Measurements from ENCODE around the gene ANKRD36C. TPM values are rescaled to one million over a fixed set of nuclear protein-coding genes. Genes with fewer than 3 reads are reported as not detected.
"Not testable (repeated sequence)": the region's sequence is repeated elsewhere in the genome, so short reads cannot be mapped to it uniquely, and the experiment has no call there.

ANKRD36C gene
- total and polyA plus RNA-seq, 3 experiments from 2014 or later, result 22.7 to 29.8 (median 26.6) TPM

GRCh38 chr2:96023701-96024100 lies 32.1 kb upstream of the ANKRD36C start:
- H3K27me3 Mint-ChIP-seq; H3K9me3 ChIP-seq (ENCODE audit: low read length); H3K27me3 ChIP-seq (ENCODE audit: insufficient read depth, low read length, poor library complexity, severe bottlenecking); H3K4me3 ChIP-seq (ENCODE audit: low read length); H3K36me3 ChIP-seq (ENCODE audit: insufficient read depth, low read length); H3K9me3 Mint-ChIP-seq; POLR2A ChIA-PET; H3K27ac Mint-ChIP-seq; H3K27ac ChIP-seq (ENCODE audit: low read depth, low read length); DNase-seq; H3K4me3 Mint-ChIP-seq; H3K36me3 Mint-ChIP-seq; H3K4me1 Mint-ChIP-seq; H3K4me1 ChIP-seq (ENCODE audit: insufficient read depth, low read length): not testable (repeated sequence)
- CTCF ChIA-PET, result interaction anchor here (4.7 kb wide), 1 partner anchor 151 kb away, joined by 19 read pairs; no protein-coding TSS in a partner anchor

GRCh38 chr2:96022701-96023447 lies 31.2 kb upstream of the ANKRD36C start:
- H3K27me3 ChIP-seq (ENCODE audit: insufficient read depth, low read length, poor library complexity, severe bottlenecking); H3K4me1 Mint-ChIP-seq; H3K9me3 ChIP-seq (ENCODE audit: low read length); POLR2A ChIA-PET; H3K4me1 ChIP-seq (ENCODE audit: insufficient read depth, low read length); H3K4me3 ChIP-seq (ENCODE audit: low read length); H3K36me3 ChIP-seq (ENCODE audit: insufficient read depth, low read length); H3K9me3 Mint-ChIP-seq; H3K27ac ChIP-seq (ENCODE audit: low read depth, low read length); H3K36me3 Mint-ChIP-seq; H3K4me3 Mint-ChIP-seq; H3K27me3 Mint-ChIP-seq: not testable (repeated sequence)
- CTCF ChIA-PET, result interaction anchor here (0.7 to 4.7 kb wide), 12 partner anchors 13 to 342 kb away, joined by 3 to 19 read pairs (median 4); partner anchors contain the start of genes ADRA2B and ASTL
- peak overlapping the region in 1 of 8 donors; percentile 38 for H3K27ac Mint-ChIP-seq
- peak; percentile 61 to 80 (median 64) for DNase-seq

DNA sequence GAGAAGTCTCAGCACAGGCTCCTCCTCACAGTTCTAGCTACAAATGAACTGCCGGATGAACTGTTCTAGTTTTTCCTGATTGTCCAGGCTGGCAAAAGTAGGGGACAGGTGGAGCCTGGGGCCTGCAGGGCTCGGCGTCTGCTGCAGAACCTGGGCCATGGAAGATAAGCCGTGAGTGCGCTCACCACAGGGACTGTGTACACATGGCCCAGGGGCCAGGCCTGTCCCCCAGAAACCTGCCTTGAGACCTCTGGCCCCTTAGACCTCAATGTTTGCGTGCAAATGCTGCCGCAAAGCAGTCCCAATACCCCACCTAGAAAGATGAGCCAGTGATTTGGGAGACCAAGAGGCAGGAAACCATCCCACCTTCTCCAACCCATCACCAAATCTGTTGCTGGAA lies 30.5 kb upstream of the ANKRD36C start:
- H3K4me1 Mint-ChIP-seq; DNase-seq; H3K9me3 ChIP-seq (ENCODE audit: low read length); H3K27me3 ChIP-seq (ENCODE audit: insufficient read depth, low read length, poor library complexity, severe bottlenecking); H3K27me3 Mint-ChIP-seq; POLR2A ChIA-PET; H3K4me3 ChIP-seq (ENCODE audit: low read length); H3K4me3 Mint-ChIP-seq; H3K36me3 Mint-ChIP-seq; H3K27ac ChIP-seq (ENCODE audit: low read depth, low read length); H3K9me3 Mint-ChIP-seq; H3K36me3 ChIP-seq (ENCODE audit: insufficient read depth, low read length); H3K4me1 ChIP-seq (ENCODE audit: insufficient read depth, low read length): not testable (repeated sequence)
- CTCF ChIA-PET, result interaction anchor here (0.7 to 4.7 kb wide), 13 partner anchors 13 to 343 kb away, joined by 3 to 19 read pairs (median 4); partner anchors contain the start of genes ADRA2B and ASTL
- H3K27ac Mint-ChIP-seq, result peak overlapping the region in 1 of 8 donors; percentile 75

DNA sequence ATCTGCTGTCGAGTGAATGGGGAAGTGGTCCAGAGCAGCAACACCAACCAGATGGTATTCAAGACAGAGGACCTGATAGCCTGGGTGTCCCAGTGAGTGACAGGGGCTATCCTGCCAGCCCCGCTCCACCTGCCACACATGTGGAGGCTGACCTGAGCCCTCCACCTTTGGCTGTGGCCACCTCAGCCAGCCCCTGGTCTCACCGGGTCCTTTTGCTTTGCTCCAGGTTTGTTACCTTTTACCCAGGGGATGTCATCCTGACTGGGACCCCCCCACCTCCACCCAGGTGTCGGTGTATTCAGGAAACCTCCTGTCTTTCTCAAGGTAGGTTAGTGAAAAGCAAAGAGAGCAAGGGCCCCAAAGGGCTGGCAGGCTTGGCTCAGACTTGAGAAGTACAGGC lies 29.5 kb upstream of the ANKRD36C start:
- CTCF ChIA-PET, result interaction anchor here (0.9 to 4.7 kb wide), 3 partner anchors 96 to 244 kb away, joined by 3 to 19 read pairs (median 16); partner anchors contain the start of gene ADRA2B
- Mint-ChIP-seq H3K4me3 (peak overlapping the region in 1 of 7 donors; percentile 67), H3K27ac (peak overlapping the region in 1 of 8 donors; percentile 86)
- H3K36me3 ChIP-seq (ENCODE audit: insufficient read depth, low read length); H3K27ac ChIP-seq (ENCODE audit: low read depth, low read length); H3K4me3 ChIP-seq (ENCODE audit: low read length); H3K36me3 Mint-ChIP-seq; H3K27me3 ChIP-seq (ENCODE audit: insufficient read depth, low read length, poor library complexity, severe bottlenecking); H3K4me1 Mint-ChIP-seq; H3K9me3 Mint-ChIP-seq; H3K9me3 ChIP-seq (ENCODE audit: low read length); H3K4me1 ChIP-seq (ENCODE audit: insufficient read depth, low read length); POLR2A ChIA-PET; H3K27me3 Mint-ChIP-seq: not testable (repeated sequence)
- DNase-seq, result peak in 1 of 5 donors; percentile 17

DNA sequence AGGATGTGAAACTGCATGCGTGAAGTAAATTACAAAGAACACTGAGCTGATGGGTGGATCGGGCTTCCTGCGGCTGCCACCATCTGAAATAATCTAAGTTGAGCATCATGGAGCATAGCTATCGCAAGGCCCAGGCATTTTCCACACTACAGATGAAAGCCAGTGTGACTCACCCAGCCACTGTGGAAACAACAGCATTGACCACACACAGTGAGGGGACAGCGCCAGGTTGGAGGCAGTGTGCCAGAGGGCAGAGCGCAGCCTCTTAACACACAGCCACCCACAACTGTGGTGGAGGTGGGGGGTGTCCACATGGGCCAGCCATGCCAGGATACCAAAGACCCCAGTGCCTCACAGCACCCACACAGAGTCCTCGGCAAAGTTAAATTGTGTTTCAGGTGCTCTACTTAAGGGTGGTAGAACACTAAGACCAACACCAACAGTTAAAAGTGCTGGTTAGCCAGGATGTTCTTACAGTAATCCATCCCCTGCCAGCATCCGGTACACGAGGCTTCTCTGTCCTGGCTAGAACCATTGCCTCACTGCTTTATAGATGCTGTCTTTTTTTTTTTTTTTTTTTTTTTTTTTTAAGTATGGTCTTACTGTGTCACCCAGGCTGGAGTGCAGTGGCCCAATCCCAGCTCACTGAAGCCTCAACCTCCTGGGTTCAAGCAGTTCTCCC lies 28.4 kb upstream of the ANKRD36C start:
- CTCF ChIA-PET; H3K27me3 Mint-ChIP-seq; H3K36me3 Mint-ChIP-seq; H3K27ac ChIP-seq (ENCODE audit: low read depth, low read length); H3K4me3 Mint-ChIP-seq; POLR2A ChIA-PET; H3K4me3 ChIP-seq (ENCODE audit: low read length); H3K4me1 ChIP-seq (ENCODE audit: insufficient read depth, low read length); H3K36me3 ChIP-seq (ENCODE audit: insufficient read depth, low read length); H3K9me3 ChIP-seq (ENCODE audit: low read length); H3K9me3 Mint-ChIP-seq; H3K27me3 ChIP-seq (ENCODE audit: insufficient read depth, low read length, poor library complexity, severe bottlenecking); H3K4me1 Mint-ChIP-seq; DNase-seq: not testable (repeated sequence)
- H3K27ac Mint-ChIP-seq, result peak overlapping the region in 1 of 8 donors; percentile 43

- H3K4me3 ChIP-seq (ENCODE audit: low read length); H3K27ac ChIP-seq (ENCODE audit: low read depth, low read length); H3K27me3 ChIP-seq (ENCODE audit: insufficient read depth, low read length, poor library complexity, severe bottlenecking); H3K36me3 Mint-ChIP-seq; DNase-seq; H3K27me3 Mint-ChIP-seq; H3K4me3 Mint-ChIP-seq; H3K36me3 ChIP-seq (ENCODE audit: insufficient read depth, low read length); H3K9me3 ChIP-seq (ENCODE audit: low read length); H3K4me1 Mint-ChIP-seq; H3K9me3 Mint-ChIP-seq; H3K4me1 ChIP-seq (ENCODE audit: insufficient read depth, low read length); H3K27ac Mint-ChIP-seq; CTCF ChIA-PET; POLR2A ChIA-PET: not testable (repeated sequence)
Observed at GRCh38 chr2:96016321-96016720, 24.7 kb upstream of the ANKRD36C start.

DNA sequence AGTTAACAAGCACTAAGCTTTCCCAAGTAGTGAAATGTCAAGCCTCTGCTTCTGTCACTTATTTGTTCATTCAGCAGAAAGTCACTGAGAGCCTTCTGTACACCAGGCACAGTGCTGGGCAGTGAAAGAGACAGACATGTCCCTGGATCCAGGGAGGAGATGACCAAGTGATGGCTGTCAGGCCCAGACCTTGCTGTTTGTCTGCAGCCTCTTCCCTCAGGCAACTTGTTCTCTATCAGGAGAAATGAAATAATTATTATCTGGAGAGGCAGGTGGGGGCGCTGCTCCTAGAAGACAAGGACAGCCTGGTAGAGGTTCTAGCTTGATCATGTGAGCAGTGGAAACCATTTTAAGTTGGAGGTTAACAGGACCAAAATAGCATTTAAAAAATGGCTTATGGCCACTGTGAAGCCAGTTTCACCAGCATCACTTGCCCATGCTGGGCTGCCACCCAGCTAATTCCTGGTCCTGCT lies 21.2 kb upstream of the ANKRD36C start:
- DNase-seq; H3K4me3 ChIP-seq (ENCODE audit: low read length); H3K36me3 ChIP-seq (ENCODE audit: insufficient read depth, low read length); H3K9me3 ChIP-seq (ENCODE audit: low read length); H3K27ac ChIP-seq (ENCODE audit: low read depth, low read length); H3K9me3 Mint-ChIP-seq; H3K4me1 ChIP-seq (ENCODE audit: insufficient read depth, low read length); H3K4me3 Mint-ChIP-seq; H3K36me3 Mint-ChIP-seq; POLR2A ChIA-PET; H3K27me3 Mint-ChIP-seq; H3K27me3 ChIP-seq (ENCODE audit: insufficient read depth, low read length, poor library complexity, severe bottlenecking): not testable (repeated sequence)
- CTCF ChIA-PET, result interaction anchor here (1.3 kb wide), 1 partner anchor 20 kb away, joined by 3 read pairs; no protein-coding TSS in a partner anchor
- peaks cover 9 to 18% (median 12%) of the 10 kb centered on the region in 3 donors for H3K4me1 Mint-ChIP-seq
- peak overlapping the region in 2 of 8 donors; percentile 29 to 47 for H3K27ac Mint-ChIP-seq

- not testable (repeated sequence) for H3K4me3 ChIP-seq (ENCODE audit: low read length); H3K36me3 ChIP-seq (ENCODE audit: insufficient read depth, low read length); DNase-seq; H3K9me3 Mint-ChIP-seq; H3K27me3 ChIP-seq (ENCODE audit: insufficient read depth, low read length, poor library complexity, severe bottlenecking); H3K36me3 Mint-ChIP-seq; H3K9me3 ChIP-seq (ENCODE audit: low read length); H3K27ac ChIP-seq (ENCODE audit: low read depth, low read length); H3K27me3 Mint-ChIP-seq; H3K4me1 ChIP-seq (ENCODE audit: insufficient read depth, low read length)
- H3K27ac Mint-ChIP-seq, result peak overlapping the region in 6 of 8 donors; percentile 5 to 79 (median 48)
- H3K4me1 Mint-ChIP-seq, result peaks cover 9 to 18% (median 12%) of the 10 kb centered on the region in 3 donors
- peak overlapping the region in 5 of 7 donors; percentile 15 to 73 (median 37) for H3K4me3 Mint-ChIP-seq
- CTCF ChIA-PET, result interaction anchor here (1.3 kb wide), 1 partner anchor 20 kb away, joined by 3 read pairs; no protein-coding TSS in a partner anchor
- POLR2A ChIA-PET, result interaction anchor here (0.6 kb wide), 2 partner anchors 118 to 132 kb away, joined by 3 to 4 read pairs; no protein-coding TSS in a partner anchor
Observed at GRCh38 chr2:96012086-96012791, 20.6 kb upstream of the ANKRD36C start.
